HG02943 (cell line): ENCODE results near the gene TSACC.

Experiments
- ATAC-seq: cut with Tn5 transposase; IDR thresholded peaks from one replicate; pipeline ENCODE4 v1.9.1; 2021; ENCODE audit warnings: mild to moderate bottlenecking, low read depth, moderate library complexity; ENCODE audit not compliant: unreplicated experiment

TSACC gene

DNA sequence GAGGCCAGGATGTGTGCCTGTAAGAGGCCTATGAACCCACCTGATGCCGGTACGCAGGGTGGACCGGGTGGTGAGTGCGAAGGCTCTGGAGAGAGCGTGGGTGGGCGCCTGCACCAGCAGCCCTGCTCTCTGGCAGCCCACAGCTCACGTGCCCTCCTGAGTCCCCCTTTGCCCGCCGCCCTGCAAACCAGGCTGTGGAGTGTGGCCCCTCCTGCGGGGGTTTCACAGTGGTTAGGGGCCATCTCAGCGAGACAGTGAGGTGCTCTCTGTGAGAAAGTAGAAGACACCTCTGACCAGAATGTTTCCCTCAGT lies 53.0 kb downstream of the TSACC start:
- ATAC-seq = no peak

DNA sequence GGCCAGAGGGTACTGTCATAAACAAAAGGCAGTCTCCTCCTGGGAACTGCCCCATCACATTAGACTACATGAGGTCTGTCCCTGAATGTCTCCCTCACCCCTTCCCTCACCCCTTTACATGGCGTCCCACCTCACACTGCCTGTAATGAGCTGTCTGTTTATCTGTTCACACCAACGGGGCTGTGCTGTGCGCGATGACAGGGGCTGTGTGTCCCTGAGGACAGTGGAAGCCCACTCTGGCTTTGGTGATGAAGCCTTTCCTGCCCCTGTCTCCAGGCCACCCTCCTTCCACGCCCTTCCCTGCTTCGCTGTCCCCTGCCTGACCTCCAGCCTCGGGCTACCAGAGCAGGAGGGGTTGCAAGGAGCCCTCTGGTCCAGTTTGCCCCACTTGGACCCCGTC lies 53.4 kb downstream of the TSACC start:
- ATAC-seq = no peak

DNA sequence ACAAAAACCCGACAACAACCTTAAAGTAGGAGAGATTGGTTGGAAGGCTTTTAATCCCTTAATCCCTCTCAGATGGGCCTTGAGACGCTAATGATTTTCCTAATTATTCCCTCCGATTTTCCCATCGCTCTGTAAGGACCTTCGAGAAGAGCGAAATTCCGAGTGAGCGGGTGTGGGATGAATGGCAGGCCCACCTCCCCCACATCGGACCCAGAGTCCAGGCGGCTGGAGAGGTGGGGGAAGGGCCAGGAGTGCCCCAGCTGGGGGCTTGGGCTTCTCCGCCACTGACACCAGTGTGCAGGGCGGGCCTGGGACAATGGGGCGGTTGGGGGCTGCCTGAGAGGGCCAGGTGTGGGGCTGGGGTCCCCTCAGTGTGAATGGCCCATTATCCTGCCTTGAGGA lies 54.1 kb downstream of the TSACC start:
- no peak for ATAC-seq

DNA sequence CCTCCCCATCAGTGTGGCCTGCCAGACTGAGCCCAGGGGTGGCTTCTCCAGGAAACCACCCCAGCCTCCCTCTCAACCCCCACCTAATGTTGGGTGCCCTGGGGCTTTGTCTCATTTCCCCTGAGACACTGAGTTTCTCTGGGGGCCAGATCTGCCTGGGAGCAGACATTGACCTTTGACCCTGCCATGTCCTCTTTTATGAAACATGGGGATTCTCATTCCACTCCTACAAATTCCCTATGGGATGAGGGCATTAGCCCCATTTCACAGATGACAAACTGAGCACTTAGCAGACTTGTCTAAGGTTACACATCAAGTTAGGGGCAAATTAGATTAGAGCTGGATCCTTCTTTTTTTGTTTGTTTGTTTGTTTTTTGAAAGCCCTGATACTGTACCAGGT lies 54.8 kb downstream of the TSACC start:
- ATAC-seq = no peak

DNA sequence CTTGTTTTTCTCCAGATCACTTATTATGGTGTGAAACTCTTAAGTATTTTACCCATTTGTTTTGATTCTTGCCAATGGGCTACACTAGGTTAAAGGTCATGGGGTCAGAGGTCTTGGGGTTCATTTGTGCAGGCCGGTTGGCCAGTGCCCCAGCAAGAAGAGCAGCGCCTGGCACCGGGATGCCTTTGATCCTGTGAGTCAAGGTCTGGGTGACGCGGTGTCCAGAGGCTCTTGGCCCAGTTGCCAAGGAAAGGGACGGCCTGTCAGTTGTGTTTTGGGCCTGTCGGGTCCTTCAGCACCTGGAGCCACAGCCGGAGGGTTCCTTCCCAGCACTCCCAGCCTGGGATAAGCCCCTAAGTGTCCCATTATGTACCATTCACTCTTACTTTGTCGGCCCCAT lies 55.8 kb downstream of the TSACC start:
- ATAC-seq = no peak

DNA sequence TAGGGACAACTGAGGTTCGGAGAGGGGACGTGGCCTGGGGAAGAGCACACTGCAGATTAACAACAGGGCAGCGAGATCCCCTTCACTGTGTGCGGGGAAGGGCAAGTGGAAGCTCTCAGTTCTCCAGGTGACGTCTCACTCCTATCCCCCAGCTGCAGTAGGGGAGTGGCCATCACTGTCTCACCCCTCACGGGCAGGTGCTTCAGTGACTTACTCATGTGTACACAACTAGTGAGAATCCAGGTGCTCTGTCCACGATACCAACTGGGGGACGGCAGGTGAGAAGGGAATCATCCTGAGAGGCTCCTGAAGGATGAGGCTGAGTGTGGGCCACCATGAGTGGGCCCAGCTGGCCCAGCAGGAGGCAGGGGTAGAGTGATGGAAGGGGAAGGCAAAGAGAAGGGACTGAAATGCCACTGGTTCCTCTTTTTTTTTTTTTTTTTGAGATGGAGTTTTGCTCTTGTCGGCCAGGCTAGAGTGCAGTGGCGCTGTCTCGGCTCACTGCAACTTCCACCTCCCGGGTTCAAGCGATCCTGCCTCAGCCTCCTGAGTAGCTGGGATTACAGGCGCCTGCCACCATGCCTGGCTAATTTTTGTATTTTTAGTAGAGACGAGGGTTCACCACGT lies 56.6 kb downstream of the TSACC start:
- no peak for ATAC-seq
